NT2/D1 (cell line): ENCODE measurements around the gene MGAT2.

Experiments used
- DNase-seq: peaks from one replicate; pipeline ENCODE4 v3.0.0-alpha.2; 2011; ENCODE audit warnings: low read depth, low spot score
- H3K27me3 ChIP-seq: 2 replicates; pipeline ENCODE4 v1.6.0; 2011; ENCODE audit warnings: mild to moderate bottlenecking; ENCODE audit not compliant: insufficient read length, insufficient read depth
- H3K36me3 ChIP-seq: 2 replicates; pipeline ENCODE4 v1.6.1; 2011; ENCODE audit warnings: mild to moderate bottlenecking, low read length, mixed read lengths; ENCODE audit not compliant: insufficient read depth, insufficient read length
- H3K4me1 ChIP-seq: 2 replicates; pipeline ENCODE4 v1.5.1; 2011; ENCODE audit not compliant: insufficient read depth, insufficient read length
- H3K4me3 ChIP-seq: 2 replicates; pipeline ENCODE4 v1.5.1; 2011; ENCODE audit warnings: low read depth; ENCODE audit not compliant: insufficient read length
- H3K9ac ChIP-seq: 2 replicates; pipeline ENCODE4 v1.6.0; 2011; ENCODE audit warnings: low read depth; ENCODE audit not compliant: insufficient read length
- H3K9me3 ChIP-seq: 2 replicates; pipeline ENCODE4 v1.5.1; 2011; ENCODE audit warnings: mild to moderate bottlenecking, low read length; ENCODE audit not compliant: insufficient read depth
- SUZ12 ChIP-seq: IDR thresholded peaks from 2 replicates; pipeline ENCODE4 v1.6.1; 2011; ENCODE audit not compliant: insufficient read length, insufficient read depth; ENCODE audit errors: extremely low read depth
- YY1 ChIP-seq: IDR thresholded peaks from 2 replicates; pipeline ENCODE4 v1.6.1; 2011; ENCODE audit not compliant: insufficient read length, insufficient read depth
- ZNF274 ChIP-seq: IDR thresholded peaks from 2 replicates; pipeline ENCODE4 v1.6.1; 2011; ENCODE audit warnings: mild to moderate bottlenecking, low read depth, low read length

MGAT2 gene

DNA sequence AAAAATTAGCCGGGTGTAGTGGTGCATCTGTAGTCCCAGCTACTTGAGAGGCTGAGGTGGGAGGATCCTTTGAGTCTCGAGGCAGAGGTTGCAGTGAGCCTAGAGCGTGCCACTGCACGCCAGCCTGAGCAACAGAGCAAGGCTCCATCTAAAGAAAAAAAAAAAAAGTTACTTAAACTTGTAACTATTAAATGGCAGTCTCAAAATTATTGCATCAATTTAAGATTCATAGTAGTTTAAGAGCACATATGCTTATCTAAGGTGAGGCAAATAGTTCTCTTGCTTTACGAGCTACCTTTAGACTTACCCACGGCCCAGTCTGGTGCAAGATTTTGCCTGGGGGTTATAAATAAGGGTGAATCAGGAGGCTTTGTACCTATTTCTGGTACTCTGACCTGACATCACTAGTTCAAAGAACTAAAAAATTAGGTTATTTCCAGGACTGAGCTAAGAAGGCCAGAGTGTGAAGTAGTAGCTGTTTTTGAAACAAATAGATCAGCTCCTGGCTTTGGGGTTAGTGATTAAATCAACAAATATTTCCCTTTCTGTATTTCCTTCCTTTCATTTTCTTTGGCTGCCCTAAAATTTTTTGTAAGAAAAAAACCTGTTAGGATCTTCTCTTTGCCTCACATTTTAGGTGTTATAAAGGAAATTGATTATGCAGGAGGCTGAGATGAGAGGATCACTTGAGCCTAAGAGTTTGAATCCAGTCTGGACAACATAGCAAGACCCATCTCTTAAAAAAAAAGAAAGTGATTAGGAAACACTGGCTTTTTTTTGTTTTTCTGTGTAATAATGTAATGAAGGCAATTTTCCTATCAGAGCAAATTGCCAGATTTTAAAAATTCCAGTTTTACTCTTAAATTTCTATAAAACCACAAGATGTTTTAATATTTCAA, 3.6 kb downstream of the MGAT2 start:
- Histone ChIP-seq H3K9me3 (no peaks in the 10 kb centered on the region), H3K36me3 (peaks cover 42% of the 10 kb centered on the region), H3K4me3 (no peak overlapping the region), H3K27me3 (no peaks in the 10 kb centered on the region), H3K4me1 (no peaks in the 10 kb centered on the region), H3K9ac (no peak overlapping the region)
- no peak for DNase-seq
- TF ChIP-seq YY1 (no peak), ZNF274 (no peak), SUZ12 (no peak)

DNA sequence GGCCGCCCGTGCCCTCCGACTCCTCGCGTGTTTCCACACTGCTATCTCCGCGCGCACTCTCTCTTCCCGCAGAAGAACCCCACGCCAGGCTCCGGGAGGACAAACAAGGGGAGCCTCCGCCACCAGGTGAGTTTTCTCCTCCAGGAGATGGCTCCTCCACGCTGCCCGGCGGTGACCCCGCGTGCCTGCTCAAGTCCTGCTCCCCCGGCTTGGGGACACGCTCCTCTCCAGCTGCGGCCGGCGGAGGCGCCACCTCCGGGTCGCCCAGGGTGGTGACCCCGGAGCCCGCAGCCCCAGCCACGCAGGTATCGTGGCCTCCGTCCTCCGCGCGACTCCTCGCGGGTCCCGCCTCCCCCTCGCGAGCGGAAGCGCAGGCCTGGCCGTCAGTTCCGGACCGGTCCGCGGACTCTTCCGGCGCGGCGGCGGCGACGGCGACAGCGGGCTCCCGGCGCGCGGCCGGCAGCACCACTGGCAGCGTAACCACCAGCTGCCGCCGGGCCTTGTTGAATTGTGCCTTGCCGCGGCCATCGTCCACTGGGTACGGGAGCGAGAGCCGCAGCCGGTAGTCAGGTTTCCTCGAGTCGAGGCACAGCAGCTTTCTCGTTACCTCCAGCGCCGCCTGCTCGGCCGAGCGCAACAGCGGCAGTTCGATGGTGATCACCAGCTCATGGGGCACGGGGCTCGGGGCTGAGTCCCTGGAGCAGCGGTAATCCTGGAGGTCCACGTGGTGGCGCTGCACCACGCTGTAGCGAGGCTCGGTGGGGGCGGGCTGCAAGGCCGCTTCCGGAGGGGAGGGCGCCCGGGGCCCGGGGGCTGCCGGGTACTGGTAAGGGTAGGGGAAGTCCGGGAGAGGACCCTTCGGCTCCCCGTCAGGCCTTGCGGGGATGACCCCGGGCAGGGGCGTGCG, 13.3 kb downstream of the MGAT2 start:
- no peak for TF ChIP-seq ZNF274
- no peak for TF ChIP-seq SUZ12
- no peak for TF ChIP-seq YY1
- peaks cover 36% of the 10 kb centered on the region for H3K36me3 ChIP-seq
- peak overlapping the region; percentile 99 for H3K9ac ChIP-seq
- peak overlapping the region; percentile 96 for H3K4me3 ChIP-seq
- no peaks in the 10 kb centered on the region for H3K27me3 ChIP-seq
- no peaks in the 10 kb centered on the region for H3K9me3 ChIP-seq
- H3K4me1 ChIP-seq = no peaks in the 10 kb centered on the region
- peak; percentile 90 for DNase-seq

DNA sequence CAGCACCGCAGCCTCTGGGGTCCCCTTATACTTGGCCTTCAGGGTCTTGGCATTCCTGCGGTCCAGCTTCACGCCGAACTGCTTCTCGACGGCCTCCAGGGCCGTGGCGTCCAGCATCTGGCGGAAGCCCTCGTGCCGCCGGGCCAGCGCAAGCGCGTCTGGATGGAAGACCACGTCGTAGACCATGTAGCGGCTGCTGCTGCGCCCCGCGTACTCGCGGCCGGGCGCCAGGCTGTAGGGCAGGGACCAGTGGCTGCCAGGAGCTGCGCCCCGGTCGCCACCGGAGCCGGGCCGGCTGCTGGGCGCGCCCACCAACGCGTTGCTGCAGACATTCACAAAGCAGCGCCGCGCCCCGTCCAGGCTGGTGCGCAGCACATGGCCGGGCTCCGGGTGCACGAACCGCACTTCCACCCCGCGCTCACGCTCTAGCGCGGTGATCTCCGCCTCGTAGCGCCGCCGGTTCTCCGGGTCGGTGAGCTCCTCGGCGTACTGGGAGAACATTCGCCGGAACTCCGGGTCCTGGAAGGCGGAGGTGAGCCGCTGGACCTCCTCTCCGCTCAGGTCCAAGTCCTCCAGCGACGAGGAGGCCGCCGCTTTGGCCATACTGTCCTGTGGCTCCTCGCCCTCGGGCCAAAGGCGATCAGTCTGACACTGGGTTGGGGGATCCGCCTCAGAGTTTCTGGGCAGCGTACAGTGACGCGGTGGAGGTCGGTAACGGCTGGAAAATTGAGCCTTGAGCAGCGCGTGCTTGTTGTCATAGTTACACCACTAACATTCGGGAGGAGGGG, 14.1 kb downstream of the MGAT2 start, which contains the start of gene DNAAF2:
DNAAF2 (minus strand) TSS at position 698 of the 788 bp plus-strand sequence; CDS start at position 603, 95 bp downstream.
- peak; percentile 47 for DNase-seq
- peaks cover 37% of the 10 kb centered on the region for H3K36me3 ChIP-seq
- H3K4me3 ChIP-seq = peak within 1 kb of the TSS; percentile 96
- no peaks in the 10 kb centered on the region for H3K27me3 ChIP-seq
- H3K9ac ChIP-seq = peak within 1 kb of the TSS; percentile 99
- H3K4me1 ChIP-seq = no peaks in the 10 kb centered on the region
- H3K9me3 ChIP-seq = no peaks in the 10 kb centered on the region
- no peak for TF ChIP-seq ZNF274
- TF ChIP-seq SUZ12 = no peak
- no peak for TF ChIP-seq YY1

DNA sequence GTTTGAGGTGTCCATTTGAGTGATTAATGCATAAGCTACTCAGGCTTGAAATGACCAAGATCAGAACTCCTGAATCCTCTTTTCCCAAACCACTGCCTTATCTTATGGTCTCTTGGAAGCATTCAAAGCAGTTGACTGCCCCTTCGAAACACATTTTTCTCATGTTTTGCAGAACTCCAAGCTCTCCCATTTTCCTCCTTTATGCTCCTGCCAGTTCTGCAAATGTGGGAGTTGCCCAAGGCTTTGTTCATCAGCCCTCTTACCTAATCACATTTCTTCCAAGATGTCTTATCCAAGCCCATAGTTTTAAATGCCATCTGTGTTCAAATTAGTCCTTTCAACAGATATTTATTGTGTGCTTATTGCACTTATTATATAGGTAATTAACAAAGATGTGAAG, 16.3 kb downstream of the MGAT2 start:
- H3K4me3 ChIP-seq = no peak overlapping the region
- H3K4me1 ChIP-seq = no peaks in the 10 kb centered on the region
- DNase-seq = no peak
- H3K9ac ChIP-seq = no peak overlapping the region
- TF ChIP-seq SUZ12 (no peak), ZNF274 (no peak), YY1 (no peak)
- H3K27me3 ChIP-seq = no peaks in the 10 kb centered on the region
- H3K9me3 ChIP-seq = no peaks in the 10 kb centered on the region
- peaks cover 34% of the 10 kb centered on the region for H3K36me3 ChIP-seq

DNA sequence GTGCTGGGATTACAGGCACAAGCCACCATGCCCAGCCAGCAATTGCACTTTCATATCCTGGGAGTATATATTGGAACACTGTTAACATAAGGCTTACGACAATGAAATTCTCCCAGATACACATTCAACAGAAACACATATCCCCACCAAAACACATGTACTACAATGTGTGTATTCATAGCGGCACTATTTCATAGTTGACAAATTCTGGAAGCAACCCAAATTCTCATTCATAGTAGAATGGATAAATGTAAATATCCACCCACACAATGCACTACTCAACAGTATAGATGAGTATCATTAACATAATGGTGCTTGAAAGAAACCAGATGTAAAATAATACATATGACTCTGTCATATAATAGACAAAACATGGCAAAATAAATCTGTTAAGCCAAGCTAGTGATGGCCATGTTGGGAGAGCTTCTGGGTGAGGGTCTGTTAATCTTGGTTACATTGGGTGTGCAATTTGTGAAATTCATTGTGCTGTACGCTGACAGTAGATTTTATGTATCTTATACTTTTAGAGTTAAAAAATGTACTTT, 17.0 kb downstream of the MGAT2 start:
- Histone ChIP-seq H3K9me3 (no peaks in the 10 kb centered on the region), H3K4me3 (no peak overlapping the region), H3K27me3 (no peaks in the 10 kb centered on the region), H3K36me3 (peaks cover 34% of the 10 kb centered on the region), H3K4me1 (no peaks in the 10 kb centered on the region), H3K9ac (no peak overlapping the region)
- no peak for DNase-seq
- TF ChIP-seq YY1 = no peak
- no peak for TF ChIP-seq SUZ12
- no peak for TF ChIP-seq ZNF274

DNA sequence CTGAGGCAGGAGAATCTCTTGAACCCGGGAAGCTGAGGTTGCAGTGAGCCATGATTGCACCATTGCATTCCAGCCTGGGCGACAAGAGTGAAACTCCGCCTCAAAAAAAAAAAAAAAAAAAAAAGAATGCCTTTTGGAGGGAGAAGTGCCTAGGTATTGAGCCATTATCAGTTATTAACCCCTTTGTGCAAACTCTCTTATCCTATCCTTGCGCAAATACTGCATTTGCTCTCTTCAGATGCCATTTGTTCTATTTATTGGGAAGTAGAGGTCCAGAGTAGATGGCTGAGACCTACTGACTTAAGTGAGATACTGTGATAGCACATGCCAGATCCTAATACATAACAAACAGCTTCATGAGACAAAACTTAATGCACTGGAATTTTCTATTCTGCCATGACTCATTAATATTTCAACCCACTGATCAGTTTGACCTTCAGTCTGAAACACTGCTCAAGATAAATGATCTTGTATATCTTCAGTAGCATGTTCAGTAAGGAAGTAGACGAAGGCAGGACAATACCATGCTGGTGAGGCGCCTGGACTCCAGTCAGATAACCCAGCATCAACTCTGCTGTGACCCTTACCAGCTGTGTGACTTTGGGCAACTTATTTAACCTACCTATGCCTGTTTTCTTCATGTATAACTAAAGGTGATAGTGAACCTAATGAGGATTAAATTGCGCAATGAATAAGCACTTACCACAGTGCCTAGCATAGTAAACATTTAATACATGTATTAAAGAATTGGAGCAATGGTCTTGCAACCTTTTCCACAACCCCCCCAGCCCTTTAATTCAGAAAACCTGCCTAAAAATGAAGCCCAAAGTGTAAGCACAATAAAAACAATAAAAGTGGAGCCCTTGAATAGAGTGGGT, 20.2 kb downstream of the MGAT2 start:
- Histone ChIP-seq H3K36me3 (peaks cover 38% of the 10 kb centered on the region), H3K4me1 (no peaks in the 10 kb centered on the region), H3K27me3 (no peaks in the 10 kb centered on the region), H3K9ac (no peak overlapping the region), H3K4me3 (no peak overlapping the region), H3K9me3 (no peaks in the 10 kb centered on the region)
- TF ChIP-seq ZNF274 (no peak), SUZ12 (no peak), YY1 (no peak)
- no peak for DNase-seq
